ENCODE measurements around the gene SPSB4.

The SPSB4 gene

DNA sequence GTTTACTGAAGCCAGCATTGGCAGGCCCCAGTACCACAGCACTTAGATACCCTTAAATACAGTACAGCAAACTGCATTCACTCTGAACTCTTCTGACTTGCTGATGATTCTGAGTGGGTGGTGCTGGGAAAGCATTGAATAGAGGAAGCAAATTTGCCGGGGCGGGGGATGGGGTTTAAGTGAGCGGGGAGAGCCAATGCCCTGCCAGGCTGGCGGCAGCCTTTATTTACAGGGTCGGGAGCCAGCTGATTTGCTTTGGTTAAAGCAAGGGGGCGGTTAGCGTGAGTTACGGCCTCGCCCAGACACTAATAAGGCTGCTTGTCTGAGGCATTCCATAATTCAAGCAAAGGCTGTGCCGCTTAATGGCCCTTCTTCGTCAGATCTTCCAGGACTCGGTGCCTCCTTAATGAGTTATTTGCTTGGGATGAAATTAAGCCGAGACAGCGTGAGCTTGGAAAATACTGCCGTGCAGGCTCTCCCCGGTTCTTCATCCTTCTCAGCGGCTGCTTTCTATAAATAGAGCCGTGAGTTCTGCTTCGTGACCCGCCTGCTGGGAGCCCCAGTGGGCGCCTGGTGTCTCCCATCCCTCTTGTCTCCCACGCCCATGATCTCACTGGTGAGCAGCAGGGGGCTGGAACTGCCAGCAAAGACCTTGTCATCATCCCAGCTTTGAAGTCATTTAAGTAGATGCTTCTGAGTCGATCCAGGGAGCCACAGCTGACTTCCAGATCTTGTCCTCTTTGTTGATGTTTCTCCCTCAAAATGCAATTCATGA is 25.8 kb downstream of the SPSB4 start:
- no peak for DNase-seq

DNA sequence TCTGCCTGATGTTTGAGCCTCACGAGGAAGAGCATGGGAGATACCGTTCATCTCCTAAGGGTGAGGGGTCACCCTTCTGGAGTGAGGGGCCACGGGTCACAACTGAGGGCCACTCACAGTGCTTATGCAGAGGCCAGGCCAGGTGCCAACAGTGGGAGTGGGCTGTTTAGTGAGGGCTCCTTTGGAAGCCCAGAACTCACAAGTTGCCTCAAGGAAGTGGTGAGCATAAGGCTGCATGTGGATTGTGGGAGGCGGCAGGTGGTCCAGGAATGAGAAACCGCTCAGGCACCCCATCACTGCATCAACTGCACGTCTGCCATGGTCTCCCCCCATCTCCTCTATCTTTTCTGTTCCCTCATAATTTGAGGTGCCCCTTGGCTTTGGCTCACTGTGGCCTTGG is 26.5 kb downstream of the SPSB4 start:
- DNase-seq: no peak

DNA sequence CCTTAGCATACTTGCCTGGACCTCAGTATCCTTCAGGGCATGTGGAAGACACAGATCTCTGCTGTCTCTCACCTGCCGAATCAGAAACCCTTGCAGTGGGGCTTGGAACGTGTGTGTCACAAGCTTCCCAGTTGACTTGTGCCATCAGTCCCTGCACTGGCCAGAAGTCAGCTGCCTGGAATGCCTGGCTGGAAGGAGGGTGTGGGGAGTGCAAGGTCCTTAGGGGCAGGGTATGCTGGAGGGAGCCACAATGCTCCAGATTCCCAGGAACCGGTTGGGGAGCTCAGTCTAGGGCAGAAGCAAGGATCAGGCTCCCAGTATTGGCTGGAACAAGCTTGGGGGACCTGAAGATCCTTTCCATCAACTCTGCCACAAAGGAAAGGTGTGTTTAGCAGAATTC is 27.1 kb downstream of the SPSB4 start:
- no peak for DNase-seq

DNA sequence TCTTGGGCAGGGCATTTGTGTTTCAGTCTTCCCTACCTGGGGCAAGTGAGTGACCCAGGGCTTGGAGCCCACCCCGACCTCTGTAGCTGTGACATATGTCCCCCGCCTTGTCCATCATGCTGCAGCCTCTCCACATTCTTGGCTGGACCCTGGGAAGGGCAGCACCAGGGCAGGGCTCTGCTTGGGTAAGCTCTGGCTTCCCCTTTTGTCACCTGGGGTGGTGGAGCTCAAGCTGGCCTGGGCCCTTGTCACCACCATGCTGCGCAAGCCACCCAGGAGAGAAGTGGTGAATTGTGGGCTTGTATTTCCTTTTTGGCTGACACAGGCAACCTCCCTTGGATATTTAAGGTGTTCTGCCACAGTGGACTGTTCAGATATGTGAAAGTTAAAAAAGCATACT is 29.3 kb downstream of the SPSB4 start:
- no peak for DNase-seq

DNA sequence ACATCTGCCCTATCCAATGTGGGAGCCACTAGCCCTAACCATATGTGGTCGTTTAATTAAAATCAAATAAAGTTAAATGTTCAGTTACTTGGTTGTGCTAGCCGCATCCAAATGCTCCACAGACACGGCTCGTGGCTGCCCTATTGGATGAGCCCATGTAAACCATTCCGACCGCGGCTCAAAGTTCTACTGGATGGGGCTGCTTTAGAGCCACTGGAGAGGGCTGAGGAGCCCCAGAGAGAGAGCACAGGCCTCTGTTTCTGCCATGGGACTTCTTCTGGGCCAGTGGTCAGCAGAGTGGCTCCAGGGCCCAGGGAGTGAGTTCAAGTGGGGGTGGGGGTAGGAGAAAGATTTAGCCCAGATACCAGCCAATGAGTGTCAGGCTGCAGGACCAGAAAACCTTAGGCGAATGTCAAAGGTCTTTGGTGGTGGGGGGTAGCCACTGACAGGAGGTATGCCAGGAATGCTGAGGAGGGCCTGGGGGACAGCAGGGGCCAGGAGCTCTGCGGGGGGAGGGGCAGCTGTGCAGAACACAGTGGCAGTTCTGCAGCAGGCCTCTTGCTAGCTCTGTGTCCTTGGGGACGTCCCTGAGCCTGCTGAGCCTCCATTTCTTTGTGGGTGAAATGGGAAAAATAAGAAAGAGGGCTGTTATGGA is 30.1 kb downstream of the SPSB4 start:
- DNase-seq: no peak

DNA sequence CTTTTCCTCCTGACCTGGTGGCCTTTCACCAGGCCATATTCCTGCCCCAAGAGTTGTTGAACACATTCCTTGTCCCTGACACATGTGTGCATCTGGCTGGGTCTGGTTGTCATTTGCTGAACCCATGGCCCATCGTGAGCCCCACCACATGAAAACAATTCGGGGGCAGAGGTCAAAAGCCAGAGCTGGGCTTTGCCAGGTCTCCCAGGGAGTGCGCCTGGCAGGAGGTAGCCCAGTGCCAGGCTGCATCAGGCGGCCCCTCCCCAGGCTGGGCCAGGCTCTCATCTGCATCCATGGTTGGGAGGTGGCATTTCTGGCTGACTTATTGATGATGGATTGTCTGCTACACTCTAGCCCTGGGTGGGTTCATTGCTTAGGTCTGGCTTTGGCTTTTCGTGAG is 30.9 kb downstream of the SPSB4 start:
- no peak for DNase-seq

DNA sequence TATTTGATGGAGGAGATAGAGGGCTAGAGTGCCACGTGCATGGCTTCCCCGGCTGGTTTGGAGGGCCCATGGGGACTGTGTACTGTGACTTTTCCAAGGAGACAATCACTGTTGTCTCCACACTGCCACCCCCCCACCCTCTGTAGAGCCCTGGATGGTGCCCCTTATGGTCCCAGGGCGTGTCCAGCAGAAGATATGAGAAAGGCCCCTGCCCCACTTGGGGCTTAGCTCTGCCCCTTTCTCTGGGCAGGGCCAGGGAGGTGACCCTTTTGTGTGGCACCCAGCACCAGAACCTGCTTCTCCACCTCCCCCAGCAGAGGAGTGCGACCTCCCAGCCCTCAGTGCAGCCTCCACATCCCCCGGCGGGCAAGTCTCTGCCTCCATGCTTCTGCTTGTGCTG is 32.1 kb downstream of the SPSB4 start:
- DNase-seq: no peak

DNA sequence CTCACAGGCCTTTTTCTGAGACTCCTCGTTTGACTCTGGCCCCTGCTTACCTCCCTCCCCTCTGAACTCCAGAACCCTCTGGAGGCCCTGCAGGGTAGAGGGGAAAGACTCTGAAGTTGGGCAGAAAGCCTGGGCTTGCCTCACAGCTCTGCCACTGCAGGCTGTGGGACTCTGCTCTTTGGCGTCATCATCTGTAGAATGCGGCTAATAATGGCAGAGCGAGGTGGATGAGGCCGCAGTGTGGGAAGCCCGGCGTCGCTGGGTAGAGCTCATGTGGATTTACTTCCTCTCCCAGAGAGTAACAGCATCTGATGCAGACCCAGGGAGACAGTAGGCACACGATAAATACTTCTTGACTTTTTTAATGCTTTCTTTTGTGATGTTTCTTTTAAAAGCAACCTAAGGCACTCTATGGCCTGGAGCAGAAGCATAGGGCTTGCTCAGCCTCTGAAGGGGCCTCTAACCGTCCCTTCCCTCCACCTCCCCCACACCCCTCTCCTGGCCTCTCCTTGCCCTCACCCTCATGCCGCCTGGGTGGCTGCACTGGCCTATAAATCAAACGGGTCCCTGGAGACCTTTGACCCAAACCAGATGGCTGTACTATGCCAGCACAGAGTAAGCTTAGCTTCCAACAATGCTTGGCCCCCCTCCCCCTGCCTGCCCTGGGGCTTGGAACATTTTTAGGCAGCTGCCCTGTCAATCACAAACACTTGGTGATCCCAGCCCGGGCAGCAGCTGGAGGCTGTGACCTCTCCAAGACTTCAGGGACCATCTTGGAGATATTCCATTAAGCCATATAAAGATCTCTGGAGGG is 32.9 kb downstream of the SPSB4 start:
- no peak for DNase-seq

DNA sequence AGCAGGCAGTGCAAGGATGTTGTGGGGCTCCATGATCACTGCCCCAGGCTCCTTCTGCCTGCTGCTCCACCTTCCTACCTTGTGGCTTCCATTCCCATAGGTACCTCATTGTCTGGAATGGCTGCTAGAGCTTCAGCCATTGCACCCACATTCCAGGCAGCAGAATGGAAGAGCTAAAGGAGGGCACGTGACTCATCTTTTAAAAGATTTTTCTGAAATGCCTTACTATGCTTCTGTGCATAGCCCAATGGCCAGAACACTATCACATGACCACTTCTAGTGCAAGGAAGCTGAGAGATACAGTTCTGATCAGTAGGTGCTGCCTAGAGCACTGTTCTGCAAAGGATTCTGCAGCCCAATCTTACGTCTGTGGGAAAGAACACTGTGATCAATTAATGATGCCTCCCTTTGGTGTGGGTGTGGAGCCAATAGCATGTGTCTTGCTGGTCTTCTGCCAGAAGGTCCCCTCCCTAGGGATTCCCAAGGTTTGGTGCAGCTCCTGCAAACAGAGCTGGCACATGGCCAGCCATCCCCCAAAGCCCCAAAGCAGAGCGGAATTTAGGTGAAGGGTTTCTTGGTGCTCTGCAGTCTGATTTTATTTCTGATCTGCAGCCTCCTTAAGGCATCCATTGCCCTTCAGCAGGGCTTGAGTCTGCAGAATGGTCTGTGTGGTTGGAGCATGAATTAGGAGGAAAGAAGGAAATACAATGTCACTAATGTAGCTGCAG is 34.4 kb downstream of the SPSB4 start:
- no peak for DNase-seq

DNA sequence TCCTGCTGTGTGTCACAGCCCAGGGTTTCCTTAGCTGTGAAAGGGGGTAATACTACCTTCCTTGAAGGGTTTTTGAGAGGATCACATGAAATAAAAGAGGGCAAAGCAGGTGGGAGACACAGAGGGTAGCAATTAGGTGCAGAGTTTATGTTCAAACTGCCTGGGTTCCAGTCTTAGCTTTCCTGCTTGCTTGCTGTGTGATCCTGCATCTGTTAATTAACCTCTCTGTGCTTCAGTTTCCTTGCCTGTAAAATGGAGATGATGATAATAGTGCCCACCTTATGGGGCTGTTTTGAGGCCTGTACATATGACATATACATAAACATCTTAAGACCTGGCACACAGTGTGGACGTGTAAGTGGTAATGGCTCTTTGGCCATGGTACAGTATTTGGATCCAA is 35.0 kb downstream of the SPSB4 start:
- DNase-seq: no peak

DNA sequence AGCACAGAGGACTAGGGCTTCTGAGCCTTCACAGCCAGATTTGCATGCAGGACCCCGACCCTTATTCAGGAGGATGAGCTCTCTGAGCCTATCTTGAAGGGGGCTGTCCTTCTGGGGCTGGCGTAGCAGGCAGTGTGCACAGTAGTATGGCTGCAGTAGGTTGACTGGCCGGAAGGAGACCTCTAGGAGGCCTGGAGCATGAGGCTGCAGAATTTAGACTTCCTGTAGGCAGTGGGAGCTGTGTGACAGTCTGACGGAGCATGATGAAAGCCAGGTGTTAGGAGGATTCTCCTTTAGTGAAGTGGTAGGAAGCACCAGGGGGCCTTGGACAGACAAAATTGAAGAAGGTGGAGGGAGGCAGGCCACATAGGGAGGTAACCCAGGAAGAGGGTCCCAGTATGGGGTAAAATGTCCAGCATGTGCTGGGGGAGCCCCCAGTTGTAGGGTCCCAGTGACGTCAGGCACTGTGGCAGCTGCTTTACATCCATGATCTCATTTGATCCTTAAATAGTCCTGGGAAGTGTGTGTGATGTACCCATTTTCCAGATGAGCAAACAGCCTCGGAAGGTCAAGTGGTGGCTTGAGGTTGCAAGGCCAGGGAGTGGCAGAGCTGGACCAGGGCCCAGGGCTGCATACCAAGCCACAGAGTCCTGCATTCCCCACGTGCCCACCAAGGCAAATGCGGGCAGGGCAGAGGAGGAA is 36.1 kb downstream of the SPSB4 start:
- no peak for DNase-seq

DNA sequence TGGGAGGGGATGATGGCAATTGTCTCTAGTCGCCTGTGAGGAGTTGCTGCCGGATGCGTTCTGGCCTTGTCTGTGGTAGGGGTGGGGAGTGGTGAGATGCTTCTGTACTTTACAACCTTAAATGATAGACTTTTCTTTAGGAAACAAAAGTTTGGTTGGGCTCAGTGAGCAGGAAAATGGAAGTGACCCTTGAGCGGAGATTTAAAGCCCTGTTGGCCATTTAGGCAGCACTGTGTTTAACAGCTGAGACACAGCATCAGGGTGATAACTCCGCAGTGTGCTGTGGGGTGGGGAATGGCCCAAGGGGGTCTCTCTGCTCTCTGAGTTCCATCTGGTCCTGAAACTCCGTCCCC is 36.6 kb downstream of the SPSB4 start:
- no peak for DNase-seq

DNA sequence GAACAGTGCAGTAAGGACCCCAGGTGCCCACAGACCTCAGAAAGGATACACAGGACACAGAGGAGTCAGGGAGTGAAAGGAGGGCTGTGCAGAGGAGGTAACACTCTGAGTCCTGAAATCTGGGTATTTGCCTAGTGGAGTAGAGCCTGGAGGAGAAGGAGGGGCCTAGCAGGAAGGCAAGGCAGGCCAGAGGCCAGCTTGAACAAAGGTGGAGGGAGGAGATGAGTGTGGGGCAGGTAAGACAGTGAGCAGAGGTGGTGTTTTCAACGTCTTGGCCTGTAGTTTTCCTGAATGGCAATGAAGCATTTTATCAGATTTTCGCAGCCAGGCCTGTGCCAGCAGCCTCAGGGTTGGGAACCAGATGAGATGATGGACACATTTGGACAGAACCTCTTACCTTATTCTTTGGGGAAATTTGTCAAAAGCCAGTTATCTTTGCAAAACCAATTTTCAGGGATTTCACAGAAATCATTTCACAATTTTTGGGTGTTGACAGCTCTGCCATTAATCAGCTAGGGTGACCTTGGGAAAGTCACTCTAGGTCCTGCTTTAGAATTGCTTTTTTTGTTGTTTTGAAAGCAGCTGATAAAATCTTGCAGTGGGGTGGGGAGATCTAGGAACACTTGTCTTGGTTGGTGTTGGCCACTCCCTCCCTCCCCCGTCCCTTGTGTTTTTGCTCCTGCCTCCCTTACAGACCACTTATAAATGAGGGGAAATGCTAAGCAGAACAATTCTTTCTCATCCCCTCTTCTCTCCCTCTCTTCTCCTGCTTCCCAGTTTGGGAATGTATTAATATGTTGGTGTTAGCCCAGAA is 38.4 kb downstream of the SPSB4 start:
- no peak for DNase-seq

DNA sequence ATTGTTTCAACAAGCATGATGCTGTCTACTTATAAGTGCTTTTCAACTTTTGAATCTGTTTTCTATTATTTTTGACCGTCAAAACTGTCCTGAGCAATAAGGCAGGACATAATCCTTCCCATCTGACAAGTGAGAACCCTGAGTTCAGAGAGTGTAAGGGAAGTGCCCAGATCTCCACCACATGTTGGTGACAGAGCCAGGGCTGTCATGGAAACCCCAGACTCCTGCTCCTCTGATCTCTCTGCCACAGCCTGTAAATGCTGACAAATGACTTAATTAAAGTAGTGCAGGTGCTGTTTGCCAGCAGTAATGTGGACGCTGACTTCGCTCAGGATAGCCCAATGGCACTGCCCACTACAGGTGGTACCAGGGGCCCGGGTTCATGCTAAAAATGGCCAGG is 40.3 kb downstream of the SPSB4 start:
- no peak for DNase-seq

DNA sequence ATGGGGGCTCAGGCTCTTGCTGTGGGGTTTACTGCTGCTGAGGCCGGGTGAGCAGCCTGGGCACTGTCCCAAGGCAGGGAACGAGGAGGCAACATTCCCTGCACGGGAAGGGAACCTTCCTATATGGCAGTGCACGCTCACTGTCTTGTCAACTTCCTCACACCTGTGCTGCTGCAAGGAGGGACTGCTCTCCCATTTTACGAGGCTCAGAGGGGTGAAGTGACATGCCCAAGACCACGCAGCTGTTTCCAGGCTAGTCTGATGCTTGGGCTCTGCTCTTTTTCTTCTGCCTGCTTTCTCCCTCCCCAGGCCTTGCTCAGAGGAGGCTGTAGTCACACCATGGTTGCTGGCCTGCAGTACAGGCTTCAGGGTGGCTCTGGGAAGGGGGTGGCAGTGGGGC is 41.5 kb downstream of the SPSB4 start:
- no peak for DNase-seq

DNA sequence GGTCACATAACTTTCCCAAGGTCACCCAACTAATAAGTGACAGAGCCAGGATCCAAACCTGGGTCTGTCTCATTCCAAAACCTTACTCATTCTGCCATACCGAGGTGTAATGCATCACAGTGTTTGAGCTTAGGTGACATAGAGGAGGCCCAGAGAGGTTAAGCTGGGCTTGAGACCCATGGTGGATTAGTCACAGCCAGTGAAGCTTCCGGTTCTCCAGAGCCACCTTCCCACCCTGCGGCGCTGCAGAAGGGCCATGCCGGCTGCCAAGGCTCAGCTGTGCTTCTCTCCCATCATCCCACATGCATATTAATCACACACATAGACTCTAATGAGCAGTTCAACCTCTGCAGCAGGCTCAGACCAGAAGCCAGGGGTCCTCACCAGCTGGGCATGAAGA is 42.2 kb downstream of the SPSB4 start:
- DNase-seq: no peak

DNA sequence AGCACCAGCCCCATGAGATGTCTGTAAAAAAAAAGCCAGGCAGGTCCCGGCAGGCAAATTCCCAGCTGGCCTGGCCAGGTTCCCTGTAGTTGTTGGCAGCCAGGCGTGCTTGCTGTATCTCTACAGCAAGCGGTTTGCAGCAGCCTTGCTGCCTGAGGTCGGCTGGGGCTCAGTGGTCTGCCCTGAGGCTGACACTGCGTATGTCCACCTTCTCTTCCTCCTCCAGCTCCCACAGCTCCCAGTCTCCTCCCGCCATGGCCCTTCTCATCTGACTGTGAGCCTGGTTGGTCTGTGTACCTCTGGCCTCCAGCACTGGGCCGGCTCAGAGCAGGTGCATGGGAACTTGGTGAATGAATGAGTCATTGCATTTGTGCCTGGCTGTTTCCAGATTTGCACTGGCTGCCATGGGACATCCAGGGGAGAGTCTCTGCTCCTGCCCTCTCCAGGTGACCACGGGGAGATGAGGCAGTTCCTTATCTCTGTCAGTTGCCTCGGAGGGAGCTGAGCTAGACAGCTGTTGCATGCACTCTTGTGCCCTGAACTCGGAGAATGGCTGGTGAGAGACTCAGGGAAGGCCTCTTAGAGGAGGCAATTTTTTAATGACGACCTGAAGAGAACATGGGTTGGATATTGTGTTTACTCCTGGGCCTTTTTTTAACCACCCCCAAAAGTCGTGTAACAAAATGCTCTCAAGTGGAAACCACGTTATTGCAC is 43.0 kb downstream of the SPSB4 start:
- DNase-seq: no peak

DNA sequence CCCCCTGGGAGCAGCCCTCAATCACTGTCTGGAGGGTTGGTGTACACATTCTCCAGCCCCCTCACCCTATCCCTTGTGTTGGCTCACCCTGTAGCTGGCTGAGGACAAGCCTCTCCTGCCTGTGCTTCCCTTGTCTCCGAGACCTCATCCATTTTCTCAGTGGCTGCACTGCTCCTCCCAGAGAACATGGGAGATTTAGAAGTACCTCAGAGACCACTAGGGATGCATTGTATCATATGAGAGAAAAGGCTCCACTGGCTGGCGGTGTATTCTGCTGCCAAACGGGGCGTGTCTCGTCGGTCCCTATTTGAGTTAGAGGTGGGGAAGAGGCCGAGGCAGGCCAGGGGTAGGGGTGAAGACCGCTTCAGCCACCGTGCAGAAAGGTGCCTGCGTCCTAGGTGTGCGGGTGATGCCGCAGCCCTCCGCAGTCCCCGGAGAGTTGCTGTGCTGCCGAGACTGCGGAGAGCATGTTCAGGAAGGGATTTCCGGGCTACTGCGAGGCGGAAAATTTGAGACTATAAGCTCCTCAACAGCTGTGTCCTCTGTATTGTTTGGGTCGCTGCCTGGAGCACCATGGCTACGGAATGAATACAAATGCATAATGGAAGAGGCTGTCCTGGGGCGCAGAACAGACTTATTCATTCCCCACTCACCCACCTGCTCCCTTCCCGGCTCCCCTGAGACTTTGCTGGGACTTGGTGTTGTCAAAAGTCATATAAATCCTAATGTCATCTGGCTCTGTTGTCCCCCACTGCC is 43.8 kb downstream of the SPSB4 start:
- no peak for DNase-seq

DNA sequence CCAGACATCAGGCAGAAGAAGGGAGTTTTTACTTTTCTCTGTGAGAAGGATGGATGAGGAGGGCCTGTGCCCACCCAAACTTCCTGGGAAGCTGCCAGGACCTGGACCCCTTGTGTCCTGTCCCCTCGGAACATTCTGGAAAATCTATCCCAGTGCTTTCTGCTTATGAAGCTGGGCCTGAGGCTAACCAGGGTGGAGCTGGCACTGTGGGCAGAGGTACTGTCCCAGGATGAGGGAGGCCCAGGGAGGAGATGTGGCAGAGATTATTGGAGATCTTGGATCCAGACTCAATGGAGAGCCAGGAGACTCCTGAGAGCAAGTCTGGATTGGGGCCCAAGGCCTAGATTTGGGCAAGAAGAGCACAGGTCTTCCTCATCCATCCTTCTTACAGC is 44.4 kb downstream of the SPSB4 start:
- DNase-seq: no peak

DNA sequence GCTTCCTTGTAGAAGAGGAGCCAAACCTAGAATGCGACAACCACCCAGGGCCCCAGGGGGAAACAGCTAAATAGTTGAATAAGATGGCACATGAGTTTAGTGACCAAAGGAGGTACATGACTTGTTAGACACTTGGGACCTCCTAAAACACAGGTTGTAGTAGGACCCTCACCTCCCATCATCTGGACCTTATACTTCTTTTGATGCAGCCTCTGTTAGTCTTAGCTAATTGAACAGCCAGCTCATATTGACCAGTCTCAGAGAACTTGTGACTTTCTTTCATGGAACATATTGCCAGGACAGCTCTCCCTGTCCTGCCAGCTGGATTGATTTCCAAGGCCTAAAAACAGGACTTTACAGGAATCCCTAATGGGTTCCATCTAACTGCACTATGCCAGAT is 45.0 kb downstream of the SPSB4 start:
- no peak for DNase-seq

Data from activated CD4-positive, alpha-beta T cell treated with anti-CD3 and anti-CD28 coated beads for 1 hour (primary cell).